ENCODE data around the gene PDS5A. TPM values are rescaled to one million over a fixed set of nuclear protein-coding genes. Genes with fewer than 3 reads are reported as not detected.

PDS5A gene
- total and polyA plus RNA-seq, 2 donors from 2014 or later: 13.1 to 59.8 TPM

GRCh38 chr4:39900966-39901365 is 76.7 kb downstream of the PDS5A start:
- DNase-seq (no peak), FAIRE-seq (no peak)
- H3K27me3 ChIP-seq (ENCODE audit: control insufficient read depth, insufficient read depth, low read length): no peaks in the 10 kb centered on the region
- no peak overlapping the region for H3K27ac ChIP-seq (ENCODE audit: low read depth in 2 of 2, low read length in 2 of 2)
- TF ChIP-seq CTCF (IDR thresholded peaks at IDR 0.05; ENCODE audit: borderline replicate concordance, extremely low read depth, insufficient read depth): no peak
- H3K4me3 ChIP-seq (ENCODE audit: low read length in 3 of 3): no peak overlapping the region
- peaks cover 0 to 33% (median 5%) of the 10 kb centered on the region in 3 donors for H3K36me3 ChIP-seq (ENCODE audit: control insufficient read depth in 2 of 3, insufficient read depth in 3 of 3, low read length in 3 of 3)
- intact Hi-C loops (cut with DNase I): no loop called here
- no peaks in the 10 kb centered on the region for H3K9me3 ChIP-seq (ENCODE audit: control insufficient read depth in 2 of 3, insufficient read depth in 1 of 3, low read length in 3 of 3)
- no peak overlapping the region for H3K9ac ChIP-seq (ENCODE audit: low read length in 3 of 3)
- H3K4me1 ChIP-seq (ENCODE audit: control insufficient read depth in 2 of 3, insufficient read depth in 2 of 3, low read depth in 1 of 3, low read length in 3 of 3): no peaks in the 10 kb centered on the region

DNA sequence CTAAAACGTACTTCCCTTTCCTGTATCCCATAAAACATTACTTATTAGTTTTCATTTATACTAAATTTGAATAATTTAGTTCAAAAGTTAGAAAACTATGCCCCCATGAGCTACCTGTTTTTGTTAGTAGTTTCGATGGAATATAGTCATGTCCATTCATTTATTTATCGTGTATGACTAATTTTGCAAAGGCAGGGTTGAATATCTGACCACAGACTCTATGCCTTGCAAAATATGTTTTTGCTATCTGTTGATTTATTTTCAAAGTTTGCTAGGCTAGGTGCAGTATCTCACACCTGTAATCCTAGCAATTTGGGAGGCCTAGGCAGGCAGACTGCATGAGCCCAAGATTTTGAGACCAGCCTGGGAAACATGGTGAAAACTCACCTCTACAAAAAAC is 78.4 kb downstream of the PDS5A start:
- no peak for DNase-seq
- H3K36me3 ChIP-seq (ENCODE audit: control insufficient read depth in 2 of 3, insufficient read depth in 3 of 3, low read length in 3 of 3): peaks cover 2 to 34% (median 8%) of the 10 kb centered on the region in 3 donors
- H3K4me1 ChIP-seq (ENCODE audit: control insufficient read depth in 2 of 3, insufficient read depth in 2 of 3, low read depth in 1 of 3, low read length in 3 of 3): no peaks in the 10 kb centered on the region
- TF ChIP-seq CTCF (IDR thresholded peaks at IDR 0.05; ENCODE audit: borderline replicate concordance, extremely low read depth, insufficient read depth): no peak
- H3K27ac ChIP-seq (ENCODE audit: low read depth in 2 of 2, low read length in 2 of 2): no peak overlapping the region
- no peaks in the 10 kb centered on the region for H3K9me3 ChIP-seq (ENCODE audit: control insufficient read depth in 2 of 3, insufficient read depth in 1 of 3, low read length in 3 of 3)
- H3K27me3 ChIP-seq (ENCODE audit: control insufficient read depth, insufficient read depth, low read length): no peaks in the 10 kb centered on the region
- intact Hi-C loops (cut with DNase I): no loop called here
- H3K9ac ChIP-seq (ENCODE audit: low read length in 3 of 3): no peak overlapping the region
- FAIRE-seq: no peak
- H3K4me3 ChIP-seq (ENCODE audit: low read length in 3 of 3): no peak overlapping the region

GRCh38 chr4:39898015-39898414 is 79.7 kb downstream of the PDS5A start:
- Histone ChIP-seq H3K4me1 (ENCODE audit: control insufficient read depth in 2 of 3, insufficient read depth in 2 of 3, low read depth in 1 of 3, low read length in 3 of 3) (no peaks in the 10 kb centered on the region), H3K36me3 (ENCODE audit: control insufficient read depth in 2 of 3, insufficient read depth in 3 of 3, low read length in 3 of 3) (peaks cover 4 to 32% (median 8%) of the 10 kb centered on the region in 3 donors), H3K27me3 (ENCODE audit: control insufficient read depth, insufficient read depth, low read length) (no peaks in the 10 kb centered on the region), H3K4me3 (ENCODE audit: low read length in 3 of 3) (no peak overlapping the region), H3K27ac (ENCODE audit: low read depth in 2 of 2, low read length in 2 of 2) (no peak overlapping the region), H3K9ac (ENCODE audit: low read length in 3 of 3) (no peak overlapping the region), H3K9me3 (ENCODE audit: control insufficient read depth in 2 of 3, insufficient read depth in 1 of 3, low read length in 3 of 3) (no peaks in the 10 kb centered on the region)
- intact Hi-C loops (cut with DNase I): no loop called here
- no peak for TF ChIP-seq CTCF (IDR thresholded peaks at IDR 0.05; ENCODE audit: borderline replicate concordance, extremely low read depth, insufficient read depth)
- DNase-seq: no peak
- no peak for FAIRE-seq

- H3K9ac ChIP-seq (ENCODE audit: low read length in 3 of 3): no peak overlapping the region
Measured at GRCh38 chr4:39893693-39894072, 84.0 kb downstream of the PDS5A start.

More at GRCh38 chr4:39893693-39894072, 84.0 kb downstream of the PDS5A start:
- H3K4me1 ChIP-seq (ENCODE audit: control insufficient read depth in 2 of 3, insufficient read depth in 2 of 3, low read depth in 1 of 3, low read length in 3 of 3): no peaks in the 10 kb centered on the region
- peaks cover 3 to 23% (median 4%) of the 10 kb centered on the region in 3 donors for H3K36me3 ChIP-seq (ENCODE audit: control insufficient read depth in 2 of 3, insufficient read depth in 3 of 3, low read length in 3 of 3)
- TF ChIP-seq CTCF (IDR thresholded peaks at IDR 0.05; ENCODE audit: borderline replicate concordance, extremely low read depth, insufficient read depth): no peak
- H3K4me3 ChIP-seq (ENCODE audit: low read length in 3 of 3): no peak overlapping the region
- H3K27ac ChIP-seq (ENCODE audit: low read depth in 2 of 2, low read length in 2 of 2): no peak overlapping the region
- no peaks in the 10 kb centered on the region for H3K9me3 ChIP-seq (ENCODE audit: control insufficient read depth in 2 of 3, insufficient read depth in 1 of 3, low read length in 3 of 3)
- no peak for DNase-seq
- no peak for FAIRE-seq
- intact Hi-C loops (cut with DNase I): no loop called here
- H3K27me3 ChIP-seq (ENCODE audit: control insufficient read depth, insufficient read depth, low read length): no peaks in the 10 kb centered on the region

Measured in kidney (tissue), 14 donors.